MM.1S (cell line): ENCODE measurements around the gene ACO2.

ENCODE experiments used
- EZH2phosphoT487 ChIP-seq: fragments of 300-600 bp; sonication (generic); IDR thresholded peaks from 2 replicates; pipeline ENCODE4 v1.6.1; 2018; ENCODE audit warnings: antibody characterized with exemption, low read length
- TF ChIP-seq, protein P1 (sequence below): fragments of 300-600 bp; sonication (generic); IDR thresholded peaks from 2 replicates; pipeline ENCODE4 v1.5.1; 2016; ENCODE audit warnings: antibody characterized with exemption, low read length, mixed read lengths

DNA sequence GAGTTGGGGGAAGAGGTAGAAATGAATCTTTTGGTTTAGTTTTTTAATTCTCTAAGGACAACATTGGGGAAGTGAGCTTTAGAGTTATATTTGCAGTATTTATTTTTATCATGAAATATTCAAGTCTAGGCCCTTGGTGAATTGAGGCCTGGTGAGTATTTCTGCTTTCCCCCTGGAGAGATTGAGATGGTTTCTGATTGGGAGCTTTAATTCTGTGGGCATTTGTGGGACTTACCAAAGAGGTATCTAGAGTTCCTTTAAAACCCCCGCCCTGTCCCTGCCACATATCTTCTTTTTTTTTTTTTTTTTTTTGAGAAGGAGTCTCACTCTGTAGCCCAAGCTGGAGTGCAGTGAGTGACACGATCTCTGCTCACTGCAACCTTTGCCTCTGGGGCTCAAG lies 9.6 kb downstream of the ACO2 start:
- TF ChIP-seq, protein P1, sequence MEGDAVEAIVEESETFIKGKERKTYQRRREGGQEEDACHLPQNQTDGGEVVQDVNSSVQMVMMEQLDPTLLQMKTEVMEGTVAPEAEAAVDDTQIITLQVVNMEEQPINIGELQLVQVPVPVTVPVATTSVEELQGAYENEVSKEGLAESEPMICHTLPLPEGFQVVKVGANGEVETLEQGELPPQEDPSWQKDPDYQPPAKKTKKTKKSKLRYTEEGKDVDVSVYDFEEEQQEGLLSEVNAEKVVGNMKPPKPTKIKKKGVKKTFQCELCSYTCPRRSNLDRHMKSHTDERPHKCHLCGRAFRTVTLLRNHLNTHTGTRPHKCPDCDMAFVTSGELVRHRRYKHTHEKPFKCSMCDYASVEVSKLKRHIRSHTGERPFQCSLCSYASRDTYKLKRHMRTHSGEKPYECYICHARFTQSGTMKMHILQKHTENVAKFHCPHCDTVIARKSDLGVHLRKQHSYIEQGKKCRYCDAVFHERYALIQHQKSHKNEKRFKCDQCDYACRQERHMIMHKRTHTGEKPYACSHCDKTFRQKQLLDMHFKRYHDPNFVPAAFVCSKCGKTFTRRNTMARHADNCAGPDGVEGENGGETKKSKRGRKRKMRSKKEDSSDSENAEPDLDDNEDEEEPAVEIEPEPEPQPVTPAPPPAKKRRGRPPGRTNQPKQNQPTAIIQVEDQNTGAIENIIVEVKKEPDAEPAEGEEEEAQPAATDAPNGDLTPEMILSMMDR, result no peak
- TF ChIP-seq EZH2phosphoT487, result no peak
